ENCODE data around the gene CCSER2. TPM values are rescaled to one million over a fixed set of nuclear protein-coding genes. Genes with fewer than 3 reads are reported as not detected.
A peak's percentile ranks its signal among the peaks of the same experiment; 100 is the strongest.

Gene CCSER2
- total RNA-seq, 1 donor from 2014 or later, result 22.4 TPM

- Histone ChIP-seq H3K27me3 (ENCODE audit: control insufficient read depth, insufficient read depth, low read length) (no peaks in the 10 kb centered on the region), H3K4me3 (ENCODE audit: low read depth, low read length) (no peak overlapping the region), H3K36me3 (ENCODE audit: control insufficient read depth, insufficient read depth, low read length) (no peaks in the 10 kb centered on the region)
- no peak for FAIRE-seq
- TF ChIP-seq CTCF (IDR thresholded peaks at IDR 0.05; ENCODE audit: insufficient read depth, low read length, severe bottlenecking), result no peak
- DNase-seq (ENCODE audit: low read depth), result no peak
Measured at GRCh38 chr10:84367256-84367655, 38.9 kb downstream of the CCSER2 start.

- H3K36me3 ChIP-seq (ENCODE audit: control insufficient read depth, insufficient read depth, low read length), result no peaks in the 10 kb centered on the region
- DNase-seq (ENCODE audit: low read depth), result no peak
- no peaks in the 10 kb centered on the region for H3K27me3 ChIP-seq (ENCODE audit: control insufficient read depth, insufficient read depth, low read length)
- no peak for FAIRE-seq
- TF ChIP-seq CTCF (IDR thresholded peaks at IDR 0.05; ENCODE audit: insufficient read depth, low read length, severe bottlenecking), result no peak
- no peak overlapping the region for H3K4me3 ChIP-seq (ENCODE audit: low read depth, low read length)
Measured at GRCh38 chr10:84368828-84369227, 40.4 kb downstream of the CCSER2 start.

GRCh38 chr10:84370283-84370682, 41.9 kb downstream of the CCSER2 start:
- TF ChIP-seq CTCF (IDR thresholded peaks at IDR 0.05; ENCODE audit: insufficient read depth, low read length, severe bottlenecking), result no peak
- Histone ChIP-seq H3K27me3 (ENCODE audit: control insufficient read depth, insufficient read depth, low read length) (no peaks in the 10 kb centered on the region), H3K4me3 (ENCODE audit: low read depth, low read length) (no peak overlapping the region), H3K36me3 (ENCODE audit: control insufficient read depth, insufficient read depth, low read length) (no peaks in the 10 kb centered on the region)
- FAIRE-seq (no peak), DNase-seq (ENCODE audit: low read depth) (peak; percentile 23)

- no peak for TF ChIP-seq CTCF (IDR thresholded peaks at IDR 0.05; ENCODE audit: insufficient read depth, low read length, severe bottlenecking)
- Histone ChIP-seq H3K27me3 (ENCODE audit: control insufficient read depth, insufficient read depth, low read length) (no peaks in the 10 kb centered on the region), H3K36me3 (ENCODE audit: control insufficient read depth, insufficient read depth, low read length) (no peaks in the 10 kb centered on the region), H3K4me3 (ENCODE audit: low read depth, low read length) (no peak overlapping the region)
- DNase-seq (ENCODE audit: low read depth), result no peak
- FAIRE-seq, result no peak
Measured at GRCh38 chr10:84371944-84372343, 43.6 kb downstream of the CCSER2 start.

- DNase-seq (ENCODE audit: low read depth) (no peak), FAIRE-seq (no peak)
- H3K27me3 ChIP-seq (ENCODE audit: control insufficient read depth, insufficient read depth, low read length), result no peaks in the 10 kb centered on the region
- no peaks in the 10 kb centered on the region for H3K36me3 ChIP-seq (ENCODE audit: control insufficient read depth, insufficient read depth, low read length)
- no peak for TF ChIP-seq CTCF (IDR thresholded peaks at IDR 0.05; ENCODE audit: insufficient read depth, low read length, severe bottlenecking)
- no peak overlapping the region for H3K4me3 ChIP-seq (ENCODE audit: low read depth, low read length)
Measured at GRCh38 chr10:84373000-84373399, 44.6 kb downstream of the CCSER2 start.

GRCh38 chr10:84374455-84374854, 46.1 kb downstream of the CCSER2 start:
- no peak for TF ChIP-seq CTCF (IDR thresholded peaks at IDR 0.05; ENCODE audit: insufficient read depth, low read length, severe bottlenecking)
- H3K4me3 ChIP-seq (ENCODE audit: low read depth, low read length), result no peak overlapping the region
- no peaks in the 10 kb centered on the region for H3K27me3 ChIP-seq (ENCODE audit: control insufficient read depth, insufficient read depth, low read length)
- no peaks in the 10 kb centered on the region for H3K36me3 ChIP-seq (ENCODE audit: control insufficient read depth, insufficient read depth, low read length)
- DNase-seq (ENCODE audit: low read depth) (no peak), FAIRE-seq (no peak)
